HG03139 (cell line): ENCODE results near the gene NMRK1.

Source experiments
- ATAC-seq: cut with Tn5 transposase; IDR thresholded peaks from one replicate; pipeline ENCODE4 v1.9.1; 2021; ENCODE audit not compliant: unreplicated experiment

The NMRK1 gene

GRCh38 chr9:75087824-75088645 is at the start of gene NMRK1, which contains the start of gene OSTF1:
NMRK1 (minus strand) TSS chr9:75088155; CDS start chr9:75083115, 5,040 bp downstream.
OSTF1 (plus strand) TSS chr9:75088514; CDS start chr9:75088693, 179 bp downstream.
- ATAC-seq = peak; percentile 86

GRCh38 chr9:75134495-75134894 is 46.5 kb upstream of the NMRK1 start:
- ATAC-seq = no peak

GRCh38 chr9:75133396-75133795 is 45.4 kb upstream of the NMRK1 start:
- no peak for ATAC-seq

- ATAC-seq = no peak
Measured at GRCh38 chr9:75132244-75132643, 44.3 kb upstream of the NMRK1 start.

- ATAC-seq = no peak
Measured at GRCh38 chr9:75131700-75132099, 43.7 kb upstream of the NMRK1 start.

- no peak for ATAC-seq
Measured at GRCh38 chr9:75130621-75131230, 42.8 kb upstream of the NMRK1 start.

- no peak for ATAC-seq
Measured at GRCh38 chr9:75130172-75130571, 42.2 kb upstream of the NMRK1 start.

GRCh38 chr9:75128535-75128934 is 40.6 kb upstream of the NMRK1 start:
- ATAC-seq = no peak

- no peak for ATAC-seq
Measured at GRCh38 chr9:75123696-75124095, 35.7 kb upstream of the NMRK1 start.

GRCh38 chr9:75121914-75122558 is 34.1 kb upstream of the NMRK1 start:
- ATAC-seq = no peak

- no peak for ATAC-seq
Measured at GRCh38 chr9:75120686-75121085, 32.7 kb upstream of the NMRK1 start.

GRCh38 chr9:75117564-75117963 is 29.6 kb upstream of the NMRK1 start:
- no peak for ATAC-seq

GRCh38 chr9:75116306-75116705 is 28.4 kb upstream of the NMRK1 start:
- no peak for ATAC-seq

- no peak for ATAC-seq
Measured at GRCh38 chr9:75112789-75113188, 24.8 kb upstream of the NMRK1 start.

GRCh38 chr9:75111019-75111622 is 23.2 kb upstream of the NMRK1 start:
- ATAC-seq = no peak

GRCh38 chr9:75109210-75109839 is 21.4 kb upstream of the NMRK1 start:
- ATAC-seq = no peak

- no peak for ATAC-seq
Measured at GRCh38 chr9:75108571-75108970, 20.6 kb upstream of the NMRK1 start.

- no peak for ATAC-seq
Measured at GRCh38 chr9:75106857-75107256, 18.9 kb upstream of the NMRK1 start.

GRCh38 chr9:75105841-75106240 is 17.9 kb upstream of the NMRK1 start:
- ATAC-seq = no peak

- ATAC-seq = no peak
Measured at GRCh38 chr9:75105019-75105540, 17.1 kb upstream of the NMRK1 start.

- no peak for ATAC-seq
Measured at GRCh38 chr9:75104607-75105006, 16.7 kb upstream of the NMRK1 start.
